ENCODE data around the gene CD58. TPM values are rescaled to one million over a fixed set of nuclear protein-coding genes. Genes with fewer than 3 reads are reported as not detected.
"Not testable (repeated sequence)": the region's sequence is repeated elsewhere in the genome, so short reads cannot be mapped to it uniquely, and the experiment has no call there.

Gene CD58
- total RNA-seq, 1 donor from 2014 or later: 17.2 TPM

- DNase-seq (ENCODE audit: extremely low read depth, low read depth, low spot score): no peak
Observed at GRCh38 chr1:116572099-116572498, 1.3 kb upstream of the CD58 start.

DNA sequence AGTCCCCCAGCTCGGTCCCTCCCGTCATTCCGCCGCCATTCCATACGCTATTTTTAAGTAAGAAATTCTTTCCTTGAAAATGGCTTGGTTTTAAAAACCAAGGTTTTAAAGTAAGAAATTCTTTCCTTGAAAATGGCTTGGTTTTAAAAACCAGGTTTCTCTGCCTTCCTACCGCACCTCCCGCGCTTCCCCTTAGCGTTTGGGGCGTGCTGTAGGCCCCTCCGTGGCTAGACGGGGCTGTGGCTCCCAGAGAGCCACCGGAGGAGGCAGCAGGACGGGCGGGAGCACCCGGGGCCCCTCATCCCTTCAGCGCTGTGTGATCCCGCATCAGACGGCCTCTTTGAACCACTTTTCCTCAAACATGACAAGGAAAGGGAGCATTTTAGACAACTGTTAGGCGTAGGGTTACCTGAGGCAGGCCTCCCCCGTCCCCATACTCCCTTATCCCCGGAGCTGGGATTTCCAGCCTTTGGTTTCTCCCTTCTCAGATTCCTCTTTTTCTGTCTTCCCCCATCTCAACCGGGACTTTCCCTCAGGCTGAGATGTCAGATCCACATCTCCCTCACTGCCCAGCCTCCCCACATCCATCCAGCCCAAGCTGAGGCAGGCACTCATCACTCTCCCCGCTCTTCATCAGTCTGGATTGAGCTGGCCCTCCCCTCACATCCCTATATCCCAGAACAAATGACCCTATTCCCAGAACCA lies 541 bp upstream of the CD58 start:
- DNase-seq (ENCODE audit: extremely low read depth, low read depth, low spot score): no peak

GRCh38 chr1:116569776-116570357 lies 959 bp downstream of the CD58 start:
- DNase-seq (ENCODE audit: extremely low read depth, low read depth, low spot score): no peak

GRCh38 chr1:116569381-116569670 lies 1.5 kb downstream of the CD58 start:
- DNase-seq (ENCODE audit: extremely low read depth, low read depth, low spot score): no peak

DNA sequence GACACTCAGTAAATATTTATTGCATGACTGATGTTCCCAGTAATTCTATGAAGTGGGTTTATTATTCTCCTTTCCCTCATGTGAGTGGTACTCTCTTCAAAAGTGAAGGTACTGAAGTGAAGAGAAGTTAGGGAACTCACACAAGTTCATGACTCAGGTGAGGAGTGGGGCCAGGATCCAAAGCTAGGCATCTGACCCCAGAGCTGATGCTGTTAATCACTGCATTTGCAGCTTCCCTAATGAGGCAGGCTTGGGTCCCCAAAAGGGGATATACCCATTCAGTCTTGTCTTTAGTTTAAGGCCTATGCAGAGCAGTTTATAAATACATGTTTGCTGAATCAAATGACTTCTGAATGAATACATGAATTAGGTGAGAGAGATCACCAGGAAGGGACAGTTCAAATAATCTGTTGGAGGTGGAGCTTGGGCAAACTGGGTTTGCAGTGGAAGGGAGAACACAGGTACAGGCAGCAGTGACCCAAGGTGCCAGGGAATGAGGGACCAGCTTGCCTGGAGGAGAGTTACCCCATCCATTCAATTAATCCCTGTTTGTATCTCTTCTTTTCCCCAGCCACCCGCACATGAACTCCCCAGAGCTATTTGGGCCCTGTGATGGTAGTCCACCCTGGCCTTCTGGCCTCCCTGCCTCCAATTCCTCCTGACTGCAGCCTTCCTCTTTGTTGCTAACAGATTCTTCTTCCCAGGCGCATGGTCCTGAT lies 2.0 kb downstream of the CD58 start:
- no peak for DNase-seq (ENCODE audit: extremely low read depth, low read depth, low spot score)

- DNase-seq (ENCODE audit: extremely low read depth, low read depth, low spot score): no peak
Observed at GRCh38 chr1:116567790-116568661, 2.8 kb downstream of the CD58 start.

DNA sequence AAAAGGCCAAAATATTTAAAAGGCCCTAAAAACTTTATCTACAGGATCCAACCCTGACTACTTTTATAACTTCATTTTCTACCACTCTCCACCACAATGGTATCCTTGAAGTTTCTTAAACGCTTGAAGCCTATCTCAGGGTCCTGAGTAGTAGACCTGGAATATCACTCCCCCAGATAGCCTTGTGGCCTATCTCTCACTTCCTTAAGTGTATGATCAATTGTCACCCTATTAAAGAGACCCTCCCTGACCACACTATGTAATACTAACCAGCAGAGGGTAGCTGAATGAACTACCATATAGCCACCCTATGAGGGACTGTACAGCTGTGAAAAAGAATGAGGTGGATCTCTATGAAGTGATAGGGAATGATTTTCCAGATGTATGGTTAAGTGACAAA lies 5.6 kb downstream of the CD58 start:
- no peak for DNase-seq (ENCODE audit: extremely low read depth, low read depth, low spot score)

DNA sequence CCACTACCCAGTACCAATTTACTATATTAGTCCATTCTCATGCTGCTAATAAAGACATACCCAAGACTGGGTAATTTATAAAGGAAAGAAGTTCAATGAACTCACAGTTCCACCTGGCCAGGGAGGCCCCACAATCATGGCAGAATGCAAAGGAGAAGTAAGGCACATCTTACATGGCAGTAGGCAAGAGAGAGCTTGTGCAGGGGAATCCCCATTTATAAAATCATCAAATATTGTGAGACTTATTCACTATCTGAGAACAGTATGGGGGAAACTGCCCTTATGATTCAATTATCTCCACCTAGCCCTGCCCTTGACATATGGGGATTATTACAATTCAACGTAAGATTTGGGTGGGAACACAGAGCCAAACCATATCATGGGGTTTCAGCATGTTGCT lies 6.4 kb downstream of the CD58 start:
- no peak for DNase-seq (ENCODE audit: extremely low read depth, low read depth, low spot score)

- DNase-seq (ENCODE audit: extremely low read depth, low read depth, low spot score): not testable (repeated sequence)
Observed at GRCh38 chr1:116562465-116562864, 8.4 kb downstream of the CD58 start.

GRCh38 chr1:116561563-116561962 lies 9.3 kb downstream of the CD58 start:
- DNase-seq (ENCODE audit: extremely low read depth, low read depth, low spot score): no peak

DNA sequence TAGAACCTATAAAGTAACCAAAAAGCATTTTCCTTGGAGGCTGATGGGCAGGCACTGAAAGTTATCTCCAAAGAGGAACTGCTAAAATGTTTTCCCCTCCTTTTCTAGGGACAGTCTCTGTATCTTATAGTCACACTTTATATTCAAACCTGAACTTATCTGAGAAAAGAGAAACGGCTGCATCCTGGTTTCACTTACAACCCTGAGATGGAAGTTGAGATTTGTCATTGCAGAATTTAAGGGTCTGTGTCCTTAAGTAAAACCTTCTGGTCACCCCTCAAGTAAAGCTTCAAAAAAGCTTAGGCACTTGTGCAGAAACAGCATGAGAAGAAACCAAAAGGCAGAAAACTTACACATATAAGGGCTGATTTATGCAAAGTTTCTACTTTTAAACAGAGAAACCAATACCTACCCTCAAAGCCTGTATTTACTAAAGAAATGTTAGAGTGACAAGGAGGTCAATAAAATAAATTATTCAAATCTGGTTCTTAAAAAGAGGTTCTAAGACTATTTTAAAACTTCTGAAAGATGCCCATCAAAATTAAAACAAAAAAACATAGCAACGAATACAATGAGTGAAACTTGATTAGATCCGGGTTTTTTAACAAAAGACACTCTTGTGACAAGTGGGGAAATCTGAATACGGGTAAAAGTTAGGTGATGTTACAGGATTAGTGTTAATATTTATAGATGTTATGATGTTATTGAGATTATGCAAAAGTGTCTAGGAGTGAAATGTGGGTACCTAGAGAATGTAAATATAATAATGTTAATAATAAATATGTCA lies 9.9 kb downstream of the CD58 start:
- no peak for DNase-seq (ENCODE audit: extremely low read depth, low read depth, low spot score)

- no peak for DNase-seq (ENCODE audit: extremely low read depth, low read depth, low spot score)
Observed at GRCh38 chr1:116559304-116559761, 11.5 kb downstream of the CD58 start.

DNA sequence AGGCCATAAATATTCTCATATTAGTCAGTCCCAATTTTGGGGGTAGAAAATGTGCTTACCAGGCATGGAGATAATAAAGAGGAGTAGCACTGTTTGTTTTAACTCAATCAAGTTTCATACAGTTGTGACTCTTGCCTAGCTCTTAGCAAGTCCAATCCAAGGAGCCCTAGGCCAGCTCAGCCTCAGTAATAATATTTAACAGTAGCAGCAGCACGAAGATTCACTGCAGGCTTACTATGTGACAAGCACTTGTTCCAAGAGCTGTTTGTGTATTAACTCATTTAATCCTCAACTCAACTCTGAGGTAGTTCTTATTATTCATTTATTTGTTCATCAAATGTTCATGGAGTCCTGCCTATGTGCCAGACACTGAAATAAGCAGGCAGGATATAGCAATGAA lies 12.3 kb downstream of the CD58 start:
- DNase-seq (ENCODE audit: extremely low read depth, low read depth, low spot score): no peak

- DNase-seq (ENCODE audit: extremely low read depth, low read depth, low spot score): no peak
Observed at GRCh38 chr1:116558140-116558549, 12.7 kb downstream of the CD58 start.

GRCh38 chr1:116557323-116557878 lies 13.4 kb downstream of the CD58 start:
- DNase-seq (ENCODE audit: extremely low read depth, low read depth, low spot score): no peak

DNA sequence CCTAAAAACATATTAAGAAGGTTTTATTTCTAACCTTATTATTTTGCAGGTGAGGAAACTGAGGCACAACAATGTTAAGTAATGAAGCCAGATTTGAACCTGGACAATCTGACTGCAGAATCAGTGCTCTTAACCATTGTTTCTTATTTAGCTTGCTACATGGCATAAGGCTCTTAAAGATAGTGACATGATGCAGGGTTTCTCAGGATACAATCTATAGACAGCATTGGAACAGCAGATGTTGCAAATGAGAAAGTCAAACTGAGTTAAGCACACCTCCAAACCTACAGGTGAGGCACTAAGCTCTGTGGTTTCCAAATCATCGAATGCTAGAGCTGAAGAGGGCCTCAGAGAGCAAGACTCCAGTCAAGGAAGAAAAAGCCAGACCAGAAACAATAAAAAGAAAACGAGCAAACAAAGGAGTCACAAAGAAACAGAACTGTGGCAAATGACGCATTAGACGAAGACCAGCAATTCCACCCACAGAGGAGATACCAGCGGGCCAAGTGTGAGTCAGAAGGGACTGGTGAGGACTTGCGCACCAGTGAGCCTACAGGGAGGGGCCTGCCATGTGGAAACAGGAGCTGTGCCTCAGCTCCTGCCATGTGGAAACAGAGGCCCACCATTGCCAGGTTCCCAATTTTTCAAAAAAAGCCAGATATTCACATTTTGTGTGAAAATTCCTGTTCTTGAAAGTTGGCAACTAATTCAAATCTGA lies 14.4 kb downstream of the CD58 start:
- DNase-seq (ENCODE audit: extremely low read depth, low read depth, low spot score): no peak

GRCh38 chr1:116554924-116555323 lies 15.9 kb downstream of the CD58 start:
- DNase-seq (ENCODE audit: extremely low read depth, low read depth, low spot score): no peak

DNA sequence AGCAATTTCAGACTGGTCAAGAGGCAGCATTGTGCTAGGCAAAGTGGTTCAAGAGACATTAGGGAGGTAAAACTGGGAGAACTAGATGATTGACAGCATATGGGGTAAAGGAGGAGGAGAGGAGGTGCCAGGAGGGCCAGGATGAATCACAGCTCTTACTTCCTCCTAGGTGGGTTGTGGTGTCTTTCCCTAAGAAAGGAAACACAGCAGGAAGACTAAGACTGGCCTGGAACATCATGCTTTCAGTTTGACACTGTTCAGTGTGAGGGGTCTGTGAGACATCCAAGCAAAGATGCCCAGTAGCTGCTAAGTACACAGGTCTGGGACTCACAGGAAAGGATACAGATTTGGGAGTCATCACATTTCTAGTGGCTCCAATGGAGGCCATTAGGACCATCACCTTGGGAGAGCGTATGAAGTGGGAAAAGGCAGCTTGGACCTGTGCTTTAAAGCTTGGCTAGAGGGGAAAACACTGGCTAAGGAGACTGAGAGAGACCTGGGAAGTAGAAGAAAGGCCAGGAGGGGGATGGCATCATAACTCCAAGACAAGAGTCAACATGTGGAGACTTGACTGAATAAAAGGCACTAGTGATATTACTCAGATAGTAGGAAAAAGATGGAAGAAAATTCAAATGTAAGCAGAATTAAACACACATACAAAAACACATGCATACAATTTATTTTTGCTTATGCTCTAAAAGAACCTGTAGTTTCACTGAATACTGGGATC lies 17.3 kb downstream of the CD58 start:
- DNase-seq (ENCODE audit: extremely low read depth, low read depth, low spot score): no peak

All from glomerular endothelial cell (primary cell).